Neural cell (in vitro differentiated cells): ENCODE data around the gene SETD1A.

Experiments used
- EZH2 ChIP-seq: fragments of 200-600, 300-800 bp; shearing (Covaris generic), sonication (generic); IDR thresholded peaks from 2 replicates; pipeline ENCODE4 v1.6.1; 2014; ENCODE audit warnings: antibody characterized with exemption, low read length, borderline replicate concordance, mild to moderate bottlenecking; ENCODE audit not compliant: insufficient read depth, poor library complexity, severe bottlenecking
- RAD21 ChIP-seq: fragments of 450-650 bp; conservative IDR thresholded peaks from 2 replicates; pipeline ENCODE4 v1.6.1; 2014; ENCODE audit warnings: antibody characterized with exemption, mild to moderate bottlenecking, moderate library complexity
- TAF1 ChIP-seq: IDR thresholded peaks from 2 replicates; pipeline ENCODE4 v1.6.1; 2012; ENCODE audit warnings: low read depth
- TF ChIP-seq, protein P1 (sequence below): fragments of 450-650 bp; IDR thresholded peaks from 2 replicates; pipeline ENCODE4 v1.5.1; 2014; ENCODE audit warnings: antibody characterized with exemption, mild to moderate bottlenecking, moderate library complexity; ENCODE audit not compliant: poor library complexity, severe bottlenecking

DNA sequence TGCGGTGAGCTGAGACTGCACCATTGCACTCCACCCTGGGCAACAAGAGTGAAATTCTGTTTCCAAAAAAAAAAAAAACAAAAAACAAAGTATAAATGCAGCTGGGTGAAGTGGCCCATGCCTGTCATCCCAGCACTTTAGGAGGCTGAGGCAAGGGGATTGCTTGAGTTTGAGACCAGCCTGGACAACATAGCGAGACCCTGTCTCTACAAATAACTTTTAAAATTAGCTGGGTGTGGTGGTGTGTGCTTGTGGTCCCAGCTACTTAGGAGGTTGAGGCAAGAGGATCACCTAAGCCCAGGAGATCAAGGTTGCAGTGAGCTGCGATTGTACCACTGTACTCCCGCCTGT, 65.7 kb downstream of the SETD1A start:
- no peak for TF ChIP-seq EZH2
- no peak for TF ChIP-seq TAF1
- TF ChIP-seq, protein P1, sequence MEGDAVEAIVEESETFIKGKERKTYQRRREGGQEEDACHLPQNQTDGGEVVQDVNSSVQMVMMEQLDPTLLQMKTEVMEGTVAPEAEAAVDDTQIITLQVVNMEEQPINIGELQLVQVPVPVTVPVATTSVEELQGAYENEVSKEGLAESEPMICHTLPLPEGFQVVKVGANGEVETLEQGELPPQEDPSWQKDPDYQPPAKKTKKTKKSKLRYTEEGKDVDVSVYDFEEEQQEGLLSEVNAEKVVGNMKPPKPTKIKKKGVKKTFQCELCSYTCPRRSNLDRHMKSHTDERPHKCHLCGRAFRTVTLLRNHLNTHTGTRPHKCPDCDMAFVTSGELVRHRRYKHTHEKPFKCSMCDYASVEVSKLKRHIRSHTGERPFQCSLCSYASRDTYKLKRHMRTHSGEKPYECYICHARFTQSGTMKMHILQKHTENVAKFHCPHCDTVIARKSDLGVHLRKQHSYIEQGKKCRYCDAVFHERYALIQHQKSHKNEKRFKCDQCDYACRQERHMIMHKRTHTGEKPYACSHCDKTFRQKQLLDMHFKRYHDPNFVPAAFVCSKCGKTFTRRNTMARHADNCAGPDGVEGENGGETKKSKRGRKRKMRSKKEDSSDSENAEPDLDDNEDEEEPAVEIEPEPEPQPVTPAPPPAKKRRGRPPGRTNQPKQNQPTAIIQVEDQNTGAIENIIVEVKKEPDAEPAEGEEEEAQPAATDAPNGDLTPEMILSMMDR = no peak
- no peak for TF ChIP-seq RAD21
